OCI-LY1 (cell line): ENCODE measurements around the gene PGC.

Source experiments
- H2AFZ ChIP-seq: fragments of 200-600 bp; sonication (generic), shearing (Covaris generic); 2 replicates; pipeline ENCODE4 v1.6.0; 2014; ENCODE audit warnings: antibody characterized with exemption, mild to moderate bottlenecking, low read length
- H3F3A ChIP-seq: fragments of 200-600 bp; sonication (generic), shearing (Covaris generic); 2 replicates; pipeline ENCODE4 v1.6.0; 2014; ENCODE audit warnings: mild to moderate bottlenecking, antibody characterized with exemption, low read length, moderate library complexity; ENCODE audit not compliant: insufficient read depth
- H3K27ac ChIP-seq: fragments of 200-600 bp; sonication (generic); 2 replicates; pipeline ENCODE4 v1.5.1; 2014; ENCODE audit warnings: low read length, mixed run types, mild to moderate bottlenecking, low read depth; ENCODE audit not compliant: poor library complexity, severe bottlenecking
- H3K27me3 ChIP-seq: fragments of 200-600 bp; sonication (generic); 2 replicates; pipeline ENCODE4 v1.6.0; 2014; ENCODE audit warnings: antibody characterized with exemption, mild to moderate bottlenecking, low read length, moderate library complexity; ENCODE audit not compliant: insufficient read depth
- H3K36me3 ChIP-seq: fragments of 200-600 bp; sonication (generic); 2 replicates; pipeline ENCODE4 v1.6.1; 2014; ENCODE audit warnings: mild to moderate bottlenecking, antibody characterized with exemption, low read length, moderate library complexity, mixed read lengths; ENCODE audit not compliant: insufficient read depth
- H3K4me1 ChIP-seq: fragments of 200-600 bp; sonication (generic); 2 replicates; pipeline ENCODE4 v1.5.1; 2014; ENCODE audit warnings: mild to moderate bottlenecking, low read length, moderate library complexity; ENCODE audit not compliant: insufficient read depth, severe bottlenecking
- H3K4me2 ChIP-seq: fragments of 200-600 bp; sonication (generic), shearing (Covaris generic); 2 replicates; pipeline ENCODE4 v1.6.1; 2014; ENCODE audit warnings: low read length
- H3K4me3 ChIP-seq: fragments of 200-600 bp; sonication (generic); 2 replicates; pipeline ENCODE4 v1.5.1; 2014; ENCODE audit warnings: low read length, low read depth, mild to moderate bottlenecking, mixed read lengths; ENCODE audit not compliant: poor library complexity, severe bottlenecking
- H3K79me2 ChIP-seq: fragments of 200-600 bp; shearing (Covaris generic); 2 replicates; pipeline ENCODE4 v1.6.1; 2016; ENCODE audit warnings: mixed run types, low read length, mixed read lengths; ENCODE audit not compliant: insufficient read depth
- H3K9ac ChIP-seq: fragments of 200-600 bp; sonication (generic), shearing (Covaris generic); 2 replicates; pipeline ENCODE4 v1.6.1; 2014; ENCODE audit warnings: mild to moderate bottlenecking, low read length, mixed read lengths
- H3K9me2 ChIP-seq: fragments of 200-600 bp; sonication (generic), shearing (Covaris generic); 2 replicates; pipeline ENCODE4 v1.6.1; 2014; ENCODE audit warnings: low read depth, mild to moderate bottlenecking, low read length, mixed read lengths
- H3K9me3 ChIP-seq: fragments of 200-600 bp; shearing (Covaris generic); 2 replicates; pipeline ENCODE4 v1.6.1; 2014; ENCODE audit warnings: low read length, mixed read lengths
- H4K20me1 ChIP-seq: fragments of 200-600 bp; sonication (generic), shearing (Covaris generic); 2 replicates; pipeline ENCODE4 v1.6.0; 2016; ENCODE audit warnings: mild to moderate bottlenecking, low read length; ENCODE audit not compliant: insufficient read depth
- EZH2 ChIP-seq: fragments of 200-600 bp; sonication (generic), shearing (Covaris generic); IDR thresholded peaks from 2 replicates; pipeline ENCODE4 v1.8.0; 2017; ENCODE audit warnings: borderline replicate concordance, mixed run types, mild to moderate bottlenecking, antibody characterized with exemption, low read length, moderate library complexity, mixed read lengths
- TF ChIP-seq, protein P1 (sequence below): fragments of 200-600 bp; sonication (generic), shearing (Covaris generic); IDR thresholded peaks from 2 replicates; pipeline ENCODE4 v1.5.1; 2017; ENCODE audit warnings: mild to moderate bottlenecking, antibody characterized with exemption, low read length, moderate library complexity, mixed read lengths

Gene PGC

DNA sequence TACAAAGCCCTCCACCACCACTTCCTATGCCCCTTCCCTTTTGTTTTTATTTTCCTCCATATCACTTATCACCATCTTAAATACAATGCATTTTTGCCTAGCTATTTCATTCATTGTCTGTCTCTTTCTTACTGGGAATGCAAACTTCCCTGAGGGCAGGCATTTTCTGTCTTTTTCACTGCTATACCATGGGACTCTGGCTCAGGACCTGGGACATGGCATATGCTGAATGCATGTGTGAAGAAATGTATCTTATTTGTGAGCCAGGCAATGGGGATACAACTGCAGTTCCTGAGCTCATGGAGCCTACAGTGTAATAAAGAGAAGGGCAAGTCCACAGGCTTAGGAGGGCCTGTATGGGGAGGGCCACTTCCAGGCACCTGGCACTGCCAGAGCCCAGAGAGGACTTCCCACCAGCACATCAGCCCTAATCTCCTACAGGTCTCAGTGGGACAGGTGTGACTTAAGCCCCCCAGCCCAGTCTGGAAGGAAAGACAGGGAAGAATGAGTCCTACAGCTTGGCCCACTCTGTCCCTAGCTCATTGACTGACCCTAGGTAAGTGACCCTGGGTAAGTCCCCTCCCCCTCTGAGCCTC is 55.0 kb downstream of the PGC start:
- Histone ChIP-seq H4K20me1 (no peaks in the 10 kb centered on the region), H3K4me1 (no peaks in the 10 kb centered on the region), H3K36me3 (peaks cover 5% of the 10 kb centered on the region; the same call in 1 of the 2 replicates), H3K9ac (no peak overlapping the region), H3K27me3 (no peaks in the 10 kb centered on the region), H3K9me2 (no peaks in the 10 kb centered on the region), H2AFZ (no peak overlapping the region), H3K9me3 (no peaks in the 10 kb centered on the region), H3K27ac (no peak overlapping the region), H3F3A (no peaks in the 10 kb centered on the region), H3K4me2 (no peak overlapping the region), H3K79me2 (no peaks in the 10 kb centered on the region), H3K4me3 (no peak overlapping the region)
- TF ChIP-seq, protein P1, sequence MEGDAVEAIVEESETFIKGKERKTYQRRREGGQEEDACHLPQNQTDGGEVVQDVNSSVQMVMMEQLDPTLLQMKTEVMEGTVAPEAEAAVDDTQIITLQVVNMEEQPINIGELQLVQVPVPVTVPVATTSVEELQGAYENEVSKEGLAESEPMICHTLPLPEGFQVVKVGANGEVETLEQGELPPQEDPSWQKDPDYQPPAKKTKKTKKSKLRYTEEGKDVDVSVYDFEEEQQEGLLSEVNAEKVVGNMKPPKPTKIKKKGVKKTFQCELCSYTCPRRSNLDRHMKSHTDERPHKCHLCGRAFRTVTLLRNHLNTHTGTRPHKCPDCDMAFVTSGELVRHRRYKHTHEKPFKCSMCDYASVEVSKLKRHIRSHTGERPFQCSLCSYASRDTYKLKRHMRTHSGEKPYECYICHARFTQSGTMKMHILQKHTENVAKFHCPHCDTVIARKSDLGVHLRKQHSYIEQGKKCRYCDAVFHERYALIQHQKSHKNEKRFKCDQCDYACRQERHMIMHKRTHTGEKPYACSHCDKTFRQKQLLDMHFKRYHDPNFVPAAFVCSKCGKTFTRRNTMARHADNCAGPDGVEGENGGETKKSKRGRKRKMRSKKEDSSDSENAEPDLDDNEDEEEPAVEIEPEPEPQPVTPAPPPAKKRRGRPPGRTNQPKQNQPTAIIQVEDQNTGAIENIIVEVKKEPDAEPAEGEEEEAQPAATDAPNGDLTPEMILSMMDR, result no peak
- no peak for TF ChIP-seq EZH2

DNA sequence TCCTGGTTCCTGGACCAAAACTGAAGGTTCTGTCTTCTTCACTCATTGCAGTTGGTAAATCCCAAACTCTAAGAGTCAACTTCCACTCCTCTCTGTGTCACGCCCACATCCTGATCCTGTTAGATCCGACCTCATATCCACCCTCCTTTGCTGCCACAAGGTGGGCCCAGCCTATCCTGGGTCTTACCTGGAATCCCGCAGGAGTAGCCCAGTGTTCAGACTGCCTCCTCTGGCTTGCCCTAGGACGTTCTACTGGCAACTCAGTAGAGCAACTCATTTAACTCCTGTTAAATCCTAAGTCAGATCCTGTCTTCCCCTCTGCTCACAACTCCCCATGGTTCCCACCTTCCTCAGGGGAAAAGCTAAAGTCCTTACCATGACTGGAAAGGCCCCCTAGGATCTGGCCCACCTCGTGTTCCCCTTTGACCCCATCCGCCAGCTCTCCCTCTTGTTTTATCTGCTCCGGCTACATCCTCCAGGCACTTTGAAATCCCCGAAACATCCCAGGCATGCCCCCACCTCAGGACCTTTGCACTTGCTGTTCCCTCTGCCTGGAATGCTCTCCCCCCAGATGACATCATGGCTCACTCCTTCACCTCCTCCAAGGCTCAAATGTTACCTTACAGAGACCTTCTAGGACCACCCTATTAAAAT is 55.6 kb downstream of the PGC start:
- Histone ChIP-seq H3K27me3 (no peaks in the 10 kb centered on the region), H3F3A (no peaks in the 10 kb centered on the region), H3K79me2 (no peaks in the 10 kb centered on the region), H3K4me1 (no peaks in the 10 kb centered on the region), H3K4me2 (no peak overlapping the region), H3K4me3 (no peak overlapping the region), H3K36me3 (peaks cover 9% of the 10 kb centered on the region; the same call in 1 of the 2 replicates), H3K27ac (no peak overlapping the region), H3K9me3 (no peaks in the 10 kb centered on the region), H3K9me2 (no peaks in the 10 kb centered on the region), H2AFZ (no peak overlapping the region), H3K9ac (no peak overlapping the region), H4K20me1 (no peaks in the 10 kb centered on the region)
- no peak for TF ChIP-seq EZH2
- TF ChIP-seq, protein P1, result no peak

DNA sequence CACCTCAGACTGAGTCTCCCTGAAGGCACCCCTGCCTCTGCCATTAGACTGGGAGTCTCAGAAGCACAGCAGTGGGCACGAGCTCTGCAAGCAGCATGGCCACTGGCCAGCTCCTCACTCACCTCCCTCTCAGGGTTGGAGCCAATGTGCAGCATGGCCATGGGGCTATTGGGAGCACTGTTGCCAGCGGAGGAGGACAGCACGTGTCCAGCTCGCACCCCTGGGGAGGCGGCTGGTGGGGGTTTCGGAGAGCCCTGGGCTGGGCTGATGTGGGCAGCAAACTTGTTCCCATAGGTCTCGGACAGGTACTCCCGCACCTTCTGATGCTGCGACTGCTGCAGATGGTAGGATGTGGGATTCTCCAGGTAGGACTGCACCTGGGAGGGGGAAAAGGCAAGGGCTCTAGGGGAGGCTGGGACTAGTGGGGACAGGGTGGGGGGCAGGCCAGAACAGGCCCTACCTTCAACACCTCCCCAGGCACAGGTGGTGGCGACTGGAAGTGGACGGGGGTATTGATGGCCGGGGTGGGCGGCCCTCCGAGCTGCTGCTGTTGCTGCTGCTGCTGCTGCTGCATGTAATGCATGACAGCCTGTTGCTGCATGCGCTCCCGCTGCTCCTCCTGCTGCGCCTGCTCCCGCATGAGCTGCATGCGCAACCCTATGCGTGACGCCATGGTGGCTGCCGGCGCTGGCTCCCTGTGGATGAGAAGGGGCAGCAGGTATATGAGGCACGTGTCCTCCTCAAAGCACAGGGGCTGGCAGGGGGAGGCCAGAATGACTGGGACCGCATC is 56.5 kb downstream of the PGC start:
- no peaks in the 10 kb centered on the region for H3K9me2 ChIP-seq
- no peak overlapping the region for H3K9ac ChIP-seq
- H3K4me3 ChIP-seq, result no peak overlapping the region
- H3K79me2 ChIP-seq, result no peaks in the 10 kb centered on the region
- no peaks in the 10 kb centered on the region for H3K27me3 ChIP-seq
- H2AFZ ChIP-seq, result no peak overlapping the region
- TF ChIP-seq, protein P1, result no peak
- TF ChIP-seq EZH2, result no peak
- H3K4me1 ChIP-seq, result no peaks in the 10 kb centered on the region
- no peaks in the 10 kb centered on the region for H3K9me3 ChIP-seq
- H3F3A ChIP-seq, result no peaks in the 10 kb centered on the region
- H3K27ac ChIP-seq, result no peak overlapping the region
- peaks cover 12% of the 10 kb centered on the region; the same call in 1 of the 2 replicates for H3K36me3 ChIP-seq
- H3K4me2 ChIP-seq, result no peak overlapping the region
- H4K20me1 ChIP-seq, result no peaks in the 10 kb centered on the region
